ENCODE results near the gene DDIT4.

- TF ChIP-seq YY1 (IDR thresholded peaks at IDR 0.05; ENCODE audit: insufficient read depth, insufficient read length) (no peak), ZNF274 (IDR thresholded peaks at IDR 0.05; ENCODE audit: low read depth, low read length) (no peak)
These were observed 17.6 kb upstream of the DDIT4 start for GRCh38 chr10:72255977-72256729.

Measured in NT2/D1 (cell line).